Astrocyte (in vitro differentiated cells and primary cell): ENCODE results near the gene DNAH9. TPM values are rescaled to one million over a fixed set of nuclear protein-coding genes. Genes with fewer than 3 reads are reported as not detected.

Source experiments
- DNase-seq: peaks from one replicate; pipeline ENCODE4 v3.0.0-alpha.2; 2010; ENCODE audit warnings: low read depth
- FAIRE-seq: peaks from 2 replicates; lab custom pipeline; 2011; peaks lifted over from hg19 to GRCh38; lab: Jason Lieb, UNC
- H2AFZ ChIP-seq: 2 replicates; pipeline ENCODE4 v1.6.0; 2012; ENCODE audit warnings: low read depth, low read length, inconsistent platforms
- H3K27ac ChIP-seq: 2 replicates; pipeline ENCODE4 v1.5.1; 2011; ENCODE audit warnings: low read depth, low read length, inconsistent platforms
- H3K27me3 ChIP-seq: 2 replicates; pipeline ENCODE4 v1.6.0; 2011; ENCODE audit warnings: low read length, inconsistent platforms; ENCODE audit not compliant: insufficient read depth
- H3K36me3 ChIP-seq: 2 replicates; pipeline ENCODE4 v1.5.1; 2011; ENCODE audit warnings: low read length, inconsistent platforms; ENCODE audit not compliant: insufficient read depth
- H3K4me1 ChIP-seq: 2 replicates; pipeline ENCODE4 v1.5.1; 2011; ENCODE audit warnings: low read length, inconsistent platforms; ENCODE audit not compliant: insufficient read depth
- H3K4me2 ChIP-seq: 2 replicates; pipeline ENCODE4 v1.6.0; 2012; ENCODE audit warnings: low read length, inconsistent platforms
- H3K4me3 ChIP-seq: 2 replicates; pipeline ENCODE4 v1.5.1; 2011; ENCODE audit warnings: low read depth, mild to moderate bottlenecking, low read length, inconsistent platforms; ENCODE audit not compliant: insufficient read depth
- H3K79me2 ChIP-seq: 2 replicates; pipeline ENCODE4 v1.6.0; 2012; ENCODE audit warnings: mild to moderate bottlenecking, low read length, inconsistent platforms; ENCODE audit not compliant: insufficient read depth
- H3K9ac ChIP-seq: 2 replicates; pipeline ENCODE4 v1.6.0; 2012; ENCODE audit warnings: mild to moderate bottlenecking, low read length, inconsistent platforms
- H3K9me3 ChIP-seq: 2 replicates; pipeline ENCODE4 v1.5.1; 2012; ENCODE audit warnings: low read depth, mild to moderate bottlenecking, low read length, inconsistent platforms; ENCODE audit not compliant: insufficient read depth
- H4K20me1 ChIP-seq: 2 replicates; pipeline ENCODE4 v1.6.0; 2012; ENCODE audit warnings: low read length, inconsistent platforms; ENCODE audit not compliant: insufficient read depth
- H3K27ac Mint-ChIP-seq: one replicate; pipeline ENCODE4 v1.8.0; 2021; ENCODE audit warnings: mild to moderate bottlenecking, mixed read lengths; ENCODE audit not compliant: unreplicated experiment
- H3K27me3 Mint-ChIP-seq: one replicate; pipeline ENCODE4 v1.8.0; 2021; ENCODE audit warnings: low read depth, mixed read lengths; ENCODE audit not compliant: unreplicated experiment
- H3K36me3 Mint-ChIP-seq: one replicate; pipeline ENCODE4 v1.8.0; 2021; ENCODE audit warnings: low read depth, mixed read lengths; ENCODE audit not compliant: unreplicated experiment
- H3K4me1 Mint-ChIP-seq: one replicate; pipeline ENCODE4 v1.8.0; 2021; ENCODE audit warnings: low read depth, mixed read lengths; ENCODE audit not compliant: unreplicated experiment
- H3K4me3 Mint-ChIP-seq: one replicate; pipeline ENCODE4 v1.8.0; 2021; ENCODE audit warnings: mild to moderate bottlenecking, moderate library complexity, mixed read lengths; ENCODE audit not compliant: unreplicated experiment
- H3K9me3 Mint-ChIP-seq: one replicate; pipeline ENCODE4 v1.8.0; 2021; ENCODE audit warnings: mild to moderate bottlenecking, mixed read lengths; ENCODE audit not compliant: unreplicated experiment
- CTCF ChIP-seq: IDR thresholded peaks from 2 replicates; pipeline ENCODE4 v1.5.1; 2011; ENCODE audit warnings: low read depth, mild to moderate bottlenecking, inconsistent platforms, low read length, moderate library complexity; ENCODE audit not compliant: insufficient read depth
- EZH2 ChIP-seq: IDR thresholded peaks from 2 replicates; pipeline ENCODE4 v1.6.1; 2012; ENCODE audit warnings: mild to moderate bottlenecking, low read length, inconsistent platforms; ENCODE audit not compliant: insufficient read depth
- total RNA-seq: library from RNA; stranded (reverse); gene quantifications from 2 replicates; pipeline ENCODE4 v1.2.1, GENCODE V29; 2021

Gene DNAH9
- total RNA-seq, 1 donor from 2014 or later, result not detected

GRCh38 chr17:11739848-11740247, 141.6 kb downstream of the DNAH9 start:
- Histone ChIP-seq H3K27me3 (no peaks in the 10 kb centered on the region), H3K9ac (no peak overlapping the region), H2AFZ (no peak overlapping the region), H3K27ac (no peak overlapping the region), H3K36me3 (no peaks in the 10 kb centered on the region), H4K20me1 (no peaks in the 10 kb centered on the region), H3K9me3 (no peaks in the 10 kb centered on the region), H3K4me3 (no peak overlapping the region), H3K79me2 (no peaks in the 10 kb centered on the region), H3K4me2 (no peak overlapping the region), H3K4me1 (no peaks in the 10 kb centered on the region)
- Mint-ChIP-seq H3K4me3 (no peak overlapping the region), H3K27ac (no peak overlapping the region), H3K9me3 (peaks cover 22% of the 10 kb centered on the region), H3K27me3 (no peaks in the 10 kb centered on the region), H3K4me1 (no peaks in the 10 kb centered on the region), H3K36me3 (no peaks in the 10 kb centered on the region)
- TF ChIP-seq EZH2, result no peak
- no peak for DNase-seq
- no peak for FAIRE-seq

- Histone ChIP-seq H3K27ac (no peak overlapping the region), H3K79me2 (no peaks in the 10 kb centered on the region), H3K36me3 (no peaks in the 10 kb centered on the region), H3K4me2 (no peak overlapping the region), H3K27me3 (no peaks in the 10 kb centered on the region), H3K9ac (no peak overlapping the region), H3K4me1 (no peaks in the 10 kb centered on the region), H4K20me1 (no peaks in the 10 kb centered on the region), H3K4me3 (no peak overlapping the region), H2AFZ (no peak overlapping the region), H3K9me3 (no peaks in the 10 kb centered on the region)
- H3K36me3 Mint-ChIP-seq, result no peaks in the 10 kb centered on the region
- H3K4me1 Mint-ChIP-seq, result no peaks in the 10 kb centered on the region
- TF ChIP-seq CTCF (no peak), EZH2 (no peak)
- H3K4me3 Mint-ChIP-seq, result no peak overlapping the region
- H3K27me3 Mint-ChIP-seq, result no peaks in the 10 kb centered on the region
- no peak for FAIRE-seq
- H3K9me3 Mint-ChIP-seq, result peaks cover 20% of the 10 kb centered on the region
- DNase-seq, result no peak
- no peak overlapping the region for H3K27ac Mint-ChIP-seq
These were observed 144.6 kb downstream of the DNAH9 start for GRCh38 chr17:11742886-11743285.

- Histone ChIP-seq H3K36me3 (no peaks in the 10 kb centered on the region), H2AFZ (no peak overlapping the region), H3K4me1 (no peaks in the 10 kb centered on the region), H3K9ac (no peak overlapping the region), H4K20me1 (no peaks in the 10 kb centered on the region), H3K9me3 (no peaks in the 10 kb centered on the region), H3K79me2 (no peaks in the 10 kb centered on the region), H3K4me3 (no peak overlapping the region), H3K27me3 (no peaks in the 10 kb centered on the region), H3K4me2 (no peak overlapping the region), H3K27ac (no peak overlapping the region)
- TF ChIP-seq CTCF (no peak), EZH2 (no peak)
- Mint-ChIP-seq H3K27ac (no peak overlapping the region), H3K27me3 (no peaks in the 10 kb centered on the region), H3K4me1 (no peaks in the 10 kb centered on the region), H3K36me3 (no peaks in the 10 kb centered on the region), H3K9me3 (peaks cover 15% of the 10 kb centered on the region), H3K4me3 (no peak overlapping the region)
- DNase-seq (no peak), FAIRE-seq (no peak)
These were observed 146.4 kb downstream of the DNAH9 start for GRCh38 chr17:11744696-11745095.
